H1 (cell line): ENCODE data around the gene FADS6. TPM values are rescaled to one million over a fixed set of nuclear protein-coding genes. Genes with fewer than 3 reads are reported as not detected.

Experiments
- CTCF ChIA-PET: fragments of 300-600 bp; sonication (Branson Sonifier 250); formaldehyde crosslinking; loops from one replicate; lab custom pipeline; 2021; ENCODE audit not compliant: partially characterized antibody; lab: Charles Lee
- POLR2A ChIA-PET: fragments of 300-600 bp; sonication (Branson Sonifier 250); formaldehyde crosslinking; loops from one replicate; lab custom pipeline; 2021; ENCODE audit warnings: inconsistent platforms; ENCODE audit not compliant: partially characterized antibody; lab: Charles Lee
- DNase-seq, 2 experiments: peaks; one replicate each; pipeline versions ENCODE4 v3.0.0 to v3.0.0-alpha.2; 2010 to 2022; ENCODE audit warnings: low spot score in 2 of 2, low read depth in 1 of 2, mixed read lengths in 1 of 2
- FAIRE-seq: peaks from 2 replicates; lab custom pipeline; 2011; peaks lifted over from hg19 to GRCh38; lab: Jason Lieb, UNC
- H2AFZ ChIP-seq: 2 replicates; pipeline ENCODE4 v1.8.1; 2012; ENCODE audit warnings: low read length, inconsistent platforms
- H2AK5ac ChIP-seq: 2 replicates; pipeline ENCODE4 v1.6.1; 2013; ENCODE audit warnings: low read depth, low read length
- H2BK120ac ChIP-seq: replicated peaks from 2 replicates; pipeline ENCODE3; 2013; ENCODE audit warnings: low read depth, low read length, inconsistent platforms
- H2BK12ac ChIP-seq: 2 replicates; pipeline ENCODE4 v1.6.1; 2013; ENCODE audit warnings: low read depth, low read length
- H2BK15ac ChIP-seq: 2 replicates; pipeline ENCODE4 v1.6.1; 2013; ENCODE audit warnings: low read length
- H2BK20ac ChIP-seq: 2 replicates; pipeline ENCODE4 v1.6.1; 2013; ENCODE audit warnings: low read length
- H2BK5ac ChIP-seq: 2 replicates; pipeline ENCODE4 v1.6.1; 2013; ENCODE audit warnings: low read depth, low read length
- H3K14ac ChIP-seq: 2 replicates; pipeline ENCODE4 v1.6.1; 2013; ENCODE audit warnings: inconsistent platforms; ENCODE audit not compliant: insufficient read length
- H3K18ac ChIP-seq: 2 replicates; pipeline ENCODE4 v1.6.1; 2013; ENCODE audit warnings: low read length; ENCODE audit errors: extremely low read depth
- H3K23ac ChIP-seq: 2 replicates; pipeline ENCODE4 v1.6.1; 2013; ENCODE audit warnings: inconsistent platforms; ENCODE audit not compliant: insufficient read length
- H3K23me2 ChIP-seq: 2 replicates; pipeline ENCODE4 v1.6.1; 2013; ENCODE audit warnings: low read depth, low read length
- H3K27ac ChIP-seq: 2 replicates; pipeline ENCODE4 v1.6.1; 2011; ENCODE audit warnings: low read depth, low read length, inconsistent platforms
- H3K27me3 ChIP-seq, 4 experiments: replicated peaks in 1 of 4; 1 replicate in 1 of 4; 2 replicates in 3 of 4; pipeline versions ENCODE4 v1.6.1 to v1.8.1; 2011 to 2013; ENCODE audit warnings: low read length in 3 of 4, mild to moderate bottlenecking in 3 of 4, inconsistent platforms in 2 of 4, mixed read lengths in 2 of 4, moderate library complexity in 1 of 4; ENCODE audit not compliant: control insufficient read depth in 3 of 4, insufficient read depth in 3 of 4; ENCODE audit errors: extremely low read depth in 1 of 4
- H3K36me3 ChIP-seq, 4 experiments: 2 replicates each; pipeline versions ENCODE4 v1.6.1 to v1.8.1; 2011 to 2013; ENCODE audit warnings: mild to moderate bottlenecking in 4 of 4, low read length in 3 of 4, moderate library complexity in 2 of 4, control low read depth in 1 of 4, inconsistent platforms in 1 of 4; ENCODE audit not compliant: insufficient read depth in 4 of 4, control insufficient read depth in 2 of 4
- H3K4ac ChIP-seq: replicated peaks from 2 replicates; pipeline ENCODE3; 2013; ENCODE audit warnings: low read length, low read depth, mixed read lengths, inconsistent platforms; ENCODE audit not compliant: insufficient read length
- H3K4me1 ChIP-seq, 4 experiments: replicated peaks in 1 of 4; 1 replicate in 1 of 4; 2 replicates in 3 of 4; pipeline versions ENCODE4 v1.6.1 to v1.8.1; 2011 to 2013; ENCODE audit warnings: low read length in 3 of 4, inconsistent platforms in 2 of 4, mixed read lengths in 1 of 4; ENCODE audit not compliant: insufficient read depth in 4 of 4, control insufficient read depth in 3 of 4
- H3K4me2 ChIP-seq, 2 experiments: 2 replicates each; pipeline versions ENCODE4 v1.6.1 to v1.8.1; 2011 to 2013; ENCODE audit warnings: low read depth in 2 of 2, low read length in 2 of 2, control low read depth in 1 of 2, inconsistent platforms in 1 of 2, mild to moderate bottlenecking in 1 of 2; ENCODE audit not compliant: insufficient read depth in 1 of 2
- H3K4me3 ChIP-seq, 4 experiments: fragments of 200-600, 300-600 bp in 1 of 4; sonication (generic), shearing (Covaris generic), sonication (Bioruptor Twin) in 1 of 4; 2 replicates each; pipeline versions ENCODE4 v1.5.1 to v1.8.1; 2011 to 2016; ENCODE audit warnings: low read length in 4 of 4, low read depth in 3 of 4, control low read depth in 2 of 4, inconsistent platforms in 2 of 4, mild to moderate bottlenecking in 2 of 4, mixed read lengths in 1 of 4, moderate library complexity in 1 of 4; ENCODE audit not compliant: insufficient read depth in 2 of 4; ENCODE audit errors: extremely low read depth in 1 of 4
- H3K56ac ChIP-seq: replicated peaks from 2 replicates; pipeline ENCODE3; 2013; ENCODE audit warnings: low read depth, mild to moderate bottlenecking, mixed read lengths, low read length, inconsistent platforms; ENCODE audit not compliant: insufficient read length
- H3K79me1 ChIP-seq: 2 replicates; pipeline ENCODE4 v1.6.1; 2013; ENCODE audit warnings: low read depth, low read length, control low read depth
- H3K79me2 ChIP-seq, 2 experiments: 2 replicates each; pipeline versions ENCODE4 v1.6.1 to v1.8.1; 2012 to 2013; ENCODE audit warnings: low read length in 2 of 2, mild to moderate bottlenecking in 2 of 2, inconsistent platforms in 1 of 2; ENCODE audit not compliant: insufficient read depth in 2 of 2, control insufficient read depth in 1 of 2
- H3K9ac ChIP-seq, 4 experiments: replicated peaks in 1 of 4; 1 replicate in 1 of 4; 2 replicates in 3 of 4; pipeline versions ENCODE4 v1.6.1 to v1.8.1; 2011 to 2013; ENCODE audit warnings: low read depth in 3 of 4, low read length in 3 of 4, control low read depth in 2 of 4, mild to moderate bottlenecking in 2 of 4, moderate library complexity in 2 of 4, inconsistent platforms in 1 of 4; ENCODE audit errors: extremely low read depth in 1 of 4
- H3K9me3 ChIP-seq, 2 experiments: 2 replicates each; pipeline versions ENCODE4 v1.6.1 to v1.8.1; 2012 to 2013; ENCODE audit warnings: mild to moderate bottlenecking in 2 of 2, moderate library complexity in 2 of 2, control low read depth in 1 of 2, inconsistent platforms in 1 of 2, low read depth in 1 of 2, low read length in 1 of 2, mixed read lengths in 1 of 2; ENCODE audit not compliant: insufficient read depth in 2 of 2
- H4K20me1 ChIP-seq, 2 experiments: replicated peaks in 1 of 2; 2 replicates each; pipeline versions ENCODE3 to v1.8.1; 2011 to 2013; ENCODE audit warnings: inconsistent platforms in 2 of 2, low read length in 2 of 2, mild to moderate bottlenecking in 1 of 2; ENCODE audit not compliant: insufficient read depth in 2 of 2, control insufficient read depth in 1 of 2
- H4K5ac ChIP-seq: 2 replicates; pipeline ENCODE4 v1.6.1; 2013; ENCODE audit warnings: low read length, low read depth, mixed read lengths, inconsistent platforms; ENCODE audit not compliant: insufficient read length
- H4K8ac ChIP-seq: 2 replicates; pipeline ENCODE4 v1.8.0; 2013; ENCODE audit warnings: mild to moderate bottlenecking, moderate library complexity, low read length, inconsistent platforms; ENCODE audit not compliant: insufficient read depth; ENCODE audit errors: extremely low read depth
- H4K91ac ChIP-seq: replicated peaks from 2 replicates; pipeline ENCODE3; 2013; ENCODE audit warnings: low read length, mixed read lengths, inconsistent platforms; ENCODE audit not compliant: insufficient read length
- CBX8 ChIP-seq: fragments of 300-800, 300-1000 bp; sonication (generic); IDR thresholded peaks from 2 replicates; pipeline ENCODE4 v1.7.1; 2016; ENCODE audit warnings: low read depth, low read length, borderline replicate concordance
- CEBPB ChIP-seq: IDR thresholded peaks from 2 replicates; pipeline ENCODE4 v1.6.1; 2012; ENCODE audit warnings: low read depth, low read length
- EGR1 ChIP-seq: IDR thresholded peaks from 2 replicates; pipeline ENCODE4 v1.6.1; 2011; ENCODE audit warnings: low read depth, low read length, borderline replicate concordance
- HDAC2 ChIP-seq, 2 experiments: fragments of 300-600 bp in 1 of 2; sonication (generic) in 1 of 2; IDR thresholded peaks; 2 replicates each; pipeline ENCODE4 v1.6.1; 2011 to 2012; ENCODE audit warnings: low read depth in 2 of 2, low read length in 2 of 2, mild to moderate bottlenecking in 2 of 2, moderate library complexity in 2 of 2, borderline replicate concordance in 1 of 2, inconsistent platforms in 1 of 2
- KDM5A ChIP-seq: fragments of 200-600 bp; IDR thresholded peaks from 2 replicates; pipeline ENCODE4 v1.7.1; 2012; ENCODE audit warnings: mild to moderate bottlenecking, low read length, inconsistent platforms, mixed read lengths
- NANOG ChIP-seq: IDR thresholded peaks from 2 replicates; pipeline ENCODE4 v1.6.1; 2011; ENCODE audit warnings: low read length, low read depth, mild to moderate bottlenecking, inconsistent platforms; ENCODE audit not compliant: insufficient read depth, poor library complexity, severe bottlenecking
- RAD21 ChIP-seq, 2 experiments: IDR thresholded peaks in 1 of 2; conservative IDR thresholded peaks in 1 of 2; 2 replicates each; pipeline ENCODE4 v1.6.1; 2011; ENCODE audit warnings: low read depth in 2 of 2, low read length in 2 of 2, improper control_type of control experiment in 1 of 2, inconsistent platforms in 1 of 2, mild to moderate bottlenecking in 1 of 2, moderate library complexity in 1 of 2
- SIN3A ChIP-seq, 2 experiments: IDR thresholded peaks in 1 of 2; conservative IDR thresholded peaks in 1 of 2; 2 replicates each; pipeline ENCODE4 v1.6.1; 2011 to 2012; ENCODE audit warnings: low read length in 2 of 2, improper control_type of control experiment in 1 of 2, low read depth in 1 of 2, mild to moderate bottlenecking in 1 of 2
- SIRT6 ChIP-seq: IDR thresholded peaks from one replicate; pipeline ENCODE4 v1.7.1; 2012; ENCODE audit warnings: low read length, inconsistent platforms
- SUZ12 ChIP-seq: fragments of 200-600 bp; sonication (generic); IDR thresholded peaks from 2 replicates; pipeline ENCODE4 v1.6.1; 2012; ENCODE audit warnings: mild to moderate bottlenecking, inconsistent platforms, low read length, moderate library complexity, mixed read lengths
- WGBS, 2 experiments: shearing (Covaris generic) in 1 of 2; methylation state at CpG; one replicate each; pipeline versions ENCODE4 v1.1.6 to v1.1.7; 2013 to 2015; ENCODE audit warnings: low lambda C conversion rate in 2 of 2, mixed read lengths in 2 of 2, inconsistent platforms in 1 of 2, low coverage in 1 of 2, missing lambda C conversion rate in 1 of 2; ENCODE audit not compliant: insufficient replicate concordance in 2 of 2, insufficient coverage in 1 of 2, insufficient read length in 1 of 2; ENCODE audit errors: extremely low coverage in 1 of 2, missing lambda C conversion rate in 1 of 2; 5-methylcytosine and 5-hydroxymethylcytosine counted together
- polyA plus RNA-seq, 7 experiments: library from polyadenylated mRNA; depleted of rRNA in 3 of 7; stranded (reverse) in 5 of 7; unstranded in 2 of 7; fragments of >200 nt in 5 of 7; fragments of 200-250 nt in 2 of 7; gene quantifications; 1 replicate in 5 of 7; 2 replicates in 1 of 7; 4 replicates in 1 of 7; pipeline versions ENCODE4 v1.2.1 to v1.2.3, GENCODE V29; 2011 to 2013; ENCODE audit warnings: missing spikeins in 2 of 7, mixed read lengths in 2 of 7
- total RNA-seq: library from RNA; stranded (reverse); fragmentation: NEBNext Ultra II Directional; extraction: Animal tissue kit (Norgen Biotek cat#: 25700); gene quantifications from 2 replicates; pipeline ENCODE4 v1.2.1, GENCODE V29; 2021
- TF ChIP-seq, protein P1 (sequence below): IDR thresholded peaks from 2 replicates; pipeline ENCODE4 v1.6.1; 2011; ENCODE audit warnings: low read depth, mild to moderate bottlenecking, low read length; ENCODE audit not compliant: insufficient read depth
- TF ChIP-seq, protein P2 (sequence below): IDR thresholded peaks from 2 replicates; pipeline ENCODE4 v1.6.1; 2012; ENCODE audit warnings: inconsistent platforms

Gene FADS6
- total and polyA plus RNA-seq, 2 of the 8 experiments (the other 6 are each of a cell fraction or from before 2014, with no cell fraction given) = 0.56 to 2.5 TPM

DNA sequence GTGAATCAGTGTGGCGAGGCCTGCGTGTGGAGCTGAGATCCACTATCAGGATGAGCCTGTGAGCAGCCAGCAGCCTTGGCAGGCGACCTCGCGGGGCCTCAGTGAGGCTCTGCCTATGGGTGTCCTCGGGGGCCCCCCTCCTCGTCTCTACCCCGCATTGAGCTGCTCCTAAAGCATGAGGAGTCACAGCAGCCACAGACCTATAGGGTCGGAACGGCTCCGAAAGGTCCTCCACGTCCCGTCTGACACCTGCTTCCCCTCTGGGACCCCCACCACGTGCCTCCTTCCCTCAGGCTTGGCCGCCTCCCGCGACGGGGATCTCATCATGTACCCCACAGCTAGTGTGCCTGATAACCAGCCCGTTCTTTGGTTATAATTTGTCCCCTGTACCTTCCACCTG, 62.6 kb downstream of the FADS6 start:
- Histone ChIP-seq H3K27ac (no peak overlapping the region), H2BK120ac (no peak overlapping the region), H3K4me2 (no peak overlapping the region), H3K18ac (no peak overlapping the region), H3K4ac (no peak overlapping the region), H2AK5ac (no peak overlapping the region), H3K56ac (no peak overlapping the region), H3K36me3 (no peaks in the 10 kb centered on the region; a peak in 1 of 8 replicates), H3K4me3 (no peak overlapping the region), H3K23me2 (no peaks in the 10 kb centered on the region), H4K91ac (no peak overlapping the region), H3K14ac (no peak overlapping the region), H3K79me2 (no peaks in the 10 kb centered on the region), H4K8ac (no peak overlapping the region), H4K5ac (no peak overlapping the region), H3K9me3 (no peaks in the 10 kb centered on the region), H2AFZ (no peak overlapping the region), H2BK12ac (no peak overlapping the region), H3K4me1 (no peaks in the 10 kb centered on the region; a peak in 1 of 7 replicates), H2BK15ac (no peak overlapping the region), H4K20me1 (peaks cover 3 to 15% of the 10 kb centered on the region in 2 experiments), H3K27me3 (no peaks in the 10 kb centered on the region; a peak in 1 of 7 replicates), H3K23ac (no peak overlapping the region), H3K9ac (no peak overlapping the region), H2BK5ac (no peak overlapping the region), H3K79me1 (no peaks in the 10 kb centered on the region), H2BK20ac (no peak overlapping the region)
- ChIA-PET POLR2A (interaction anchor here (0.7 to 1.6 kb wide), 3 partner anchors 24 to 393 kb away, joined by 3 read pairs; no protein-coding TSS in a partner anchor), CTCF (interaction anchor here (81.0 to 99.6 kb wide), 2 partner anchors 12 to 13 kb away, joined by 2981 read pairs; partner anchors contain the start of genes FDXR, GRIN2C and NAT9)
- DNase-seq = no peak
- FAIRE-seq = no peak
- WGBS, 2 experiments = 96% methylated on average over 19 of the region's 19 CpGs; no CpG with 5 or more reads in 1 of the 2 experiments
- TF ChIP-seq, protein P1, sequence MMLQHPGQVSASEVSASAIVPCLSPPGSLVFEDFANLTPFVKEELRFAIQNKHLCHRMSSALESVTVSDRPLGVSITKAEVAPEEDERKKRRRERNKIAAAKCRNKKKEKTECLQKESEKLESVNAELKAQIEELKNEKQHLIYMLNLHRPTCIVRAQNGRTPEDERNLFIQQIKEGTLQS = no peak
- TF ChIP-seq CEBPB = no peak
- TF ChIP-seq KDM5A = no peak
- TF ChIP-seq, protein P2, sequence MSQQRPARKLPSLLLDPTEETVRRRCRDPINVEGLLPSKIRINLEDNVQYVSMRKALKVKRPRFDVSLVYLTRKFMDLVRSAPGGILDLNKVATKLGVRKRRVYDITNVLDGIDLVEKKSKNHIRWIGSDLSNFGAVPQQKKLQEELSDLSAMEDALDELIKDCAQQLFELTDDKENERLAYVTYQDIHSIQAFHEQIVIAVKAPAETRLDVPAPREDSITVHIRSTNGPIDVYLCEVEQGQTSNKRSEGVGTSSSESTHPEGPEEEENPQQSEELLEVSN = no peak
- TF ChIP-seq NANOG = no peak
- TF ChIP-seq SIN3A (conservative IDR thresholded peaks at IDR 0.05 in 1 of 2, IDR thresholded peaks at IDR 0.05 in 1 of 2; ENCODE audit: low read depth in 1 of 2, low read length in 2 of 2) = no peak
- no peak for TF ChIP-seq RAD21 (IDR thresholded peaks at IDR 0.05 in 1 of 2, conservative IDR thresholded peaks at IDR 0.05 in 1 of 2; ENCODE audit: low read depth in 2 of 2, low read length in 2 of 2)
- no peak for TF ChIP-seq CBX8
- no peak for TF ChIP-seq SIRT6
- TF ChIP-seq HDAC2 (IDR thresholded peaks at IDR 0.05; ENCODE audit: borderline replicate concordance in 1 of 2, low read depth in 2 of 2, low read length in 2 of 2) = no peak
- no peak for TF ChIP-seq EGR1
- TF ChIP-seq SUZ12 = no peak
